ENCODE measurements around the gene GRWD1. TPM values are rescaled to one million over a fixed set of nuclear protein-coding genes. Genes with fewer than 3 reads are reported as not detected.

GRWD1 gene
- polyA plus RNA-seq, 1 experiment = 20.0 TPM

DNA sequence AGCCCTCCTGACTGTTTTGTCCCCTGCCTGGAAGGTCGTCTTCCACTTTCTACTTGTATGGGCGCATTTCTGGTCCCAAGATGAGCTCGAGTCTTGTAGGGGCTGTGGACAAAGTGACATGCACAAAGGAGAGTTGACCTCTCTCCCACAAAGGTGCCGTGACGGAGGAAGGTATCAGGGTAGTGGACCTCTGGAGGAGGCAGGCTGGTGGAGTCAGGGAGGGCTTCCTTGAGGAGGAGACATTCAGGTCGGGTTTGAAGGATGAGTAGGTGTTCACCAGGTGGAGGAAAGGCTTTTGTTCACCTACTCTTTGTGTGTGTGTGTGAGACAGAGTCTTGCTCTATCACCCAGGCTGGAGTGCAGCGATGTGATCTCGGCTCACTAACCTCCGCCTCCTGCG, 25.1 kb downstream of the GRWD1 start:
- POLR2A ChIA-PET = no interaction called here
- Histone ChIP-seq H3K27me3 (ENCODE audit: control insufficient read depth, insufficient read depth, low read length) (no peaks in the 10 kb centered on the region), H3K36me3 (ENCODE audit: control insufficient read depth, insufficient read depth, low read length) (peaks cover 46% of the 10 kb centered on the region), H3K4me3 (ENCODE audit: low read depth, low read length) (no peak overlapping the region)
- TF ChIP-seq, protein P1, sequence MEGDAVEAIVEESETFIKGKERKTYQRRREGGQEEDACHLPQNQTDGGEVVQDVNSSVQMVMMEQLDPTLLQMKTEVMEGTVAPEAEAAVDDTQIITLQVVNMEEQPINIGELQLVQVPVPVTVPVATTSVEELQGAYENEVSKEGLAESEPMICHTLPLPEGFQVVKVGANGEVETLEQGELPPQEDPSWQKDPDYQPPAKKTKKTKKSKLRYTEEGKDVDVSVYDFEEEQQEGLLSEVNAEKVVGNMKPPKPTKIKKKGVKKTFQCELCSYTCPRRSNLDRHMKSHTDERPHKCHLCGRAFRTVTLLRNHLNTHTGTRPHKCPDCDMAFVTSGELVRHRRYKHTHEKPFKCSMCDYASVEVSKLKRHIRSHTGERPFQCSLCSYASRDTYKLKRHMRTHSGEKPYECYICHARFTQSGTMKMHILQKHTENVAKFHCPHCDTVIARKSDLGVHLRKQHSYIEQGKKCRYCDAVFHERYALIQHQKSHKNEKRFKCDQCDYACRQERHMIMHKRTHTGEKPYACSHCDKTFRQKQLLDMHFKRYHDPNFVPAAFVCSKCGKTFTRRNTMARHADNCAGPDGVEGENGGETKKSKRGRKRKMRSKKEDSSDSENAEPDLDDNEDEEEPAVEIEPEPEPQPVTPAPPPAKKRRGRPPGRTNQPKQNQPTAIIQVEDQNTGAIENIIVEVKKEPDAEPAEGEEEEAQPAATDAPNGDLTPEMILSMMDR (IDR thresholded peaks at IDR 0.05; ENCODE audit: insufficient read depth, low read depth, low read length) = no peak
- DNase-seq (ENCODE audit: low read depth) = no peak
- CTCF ChIA-PET = interaction anchor here (1.2 to 2.2 kb wide), 4 partner anchors 9 to 120 kb away, joined by 3 to 13 read pairs (median 6); no protein-coding TSS in a partner anchor

DNA sequence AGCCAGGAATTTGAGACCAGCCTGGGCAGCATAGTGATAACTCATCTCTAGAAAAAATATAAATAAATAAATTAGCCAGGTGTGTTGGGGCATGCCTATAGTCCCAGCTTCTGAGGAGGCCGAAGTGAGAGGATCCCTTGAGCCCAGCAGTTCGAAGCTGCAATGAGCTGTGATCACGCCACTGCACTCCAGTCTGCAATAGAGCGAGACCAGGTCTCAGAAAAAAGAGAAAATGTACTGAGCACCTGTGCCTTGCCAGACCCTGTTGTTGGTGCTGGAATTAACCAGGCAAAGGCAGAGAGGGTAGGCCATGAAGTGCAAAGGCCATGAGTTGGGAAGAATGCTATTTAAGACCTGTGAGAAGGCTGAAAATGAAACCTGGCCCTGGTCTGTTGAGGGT, 26.1 kb downstream of the GRWD1 start:
- DNase-seq (ENCODE audit: low read depth) = no peak
- peaks cover 47% of the 10 kb centered on the region for H3K36me3 ChIP-seq (ENCODE audit: control insufficient read depth, insufficient read depth, low read length)
- POLR2A ChIA-PET = no interaction called here
- H3K4me3 ChIP-seq (ENCODE audit: low read depth, low read length) = no peak overlapping the region
- TF ChIP-seq, protein P1 (IDR thresholded peaks at IDR 0.05; ENCODE audit: insufficient read depth, low read depth, low read length) = no peak
- CTCF ChIA-PET = no interaction called here
- no peaks in the 10 kb centered on the region for H3K27me3 ChIP-seq (ENCODE audit: control insufficient read depth, insufficient read depth, low read length)

DNA sequence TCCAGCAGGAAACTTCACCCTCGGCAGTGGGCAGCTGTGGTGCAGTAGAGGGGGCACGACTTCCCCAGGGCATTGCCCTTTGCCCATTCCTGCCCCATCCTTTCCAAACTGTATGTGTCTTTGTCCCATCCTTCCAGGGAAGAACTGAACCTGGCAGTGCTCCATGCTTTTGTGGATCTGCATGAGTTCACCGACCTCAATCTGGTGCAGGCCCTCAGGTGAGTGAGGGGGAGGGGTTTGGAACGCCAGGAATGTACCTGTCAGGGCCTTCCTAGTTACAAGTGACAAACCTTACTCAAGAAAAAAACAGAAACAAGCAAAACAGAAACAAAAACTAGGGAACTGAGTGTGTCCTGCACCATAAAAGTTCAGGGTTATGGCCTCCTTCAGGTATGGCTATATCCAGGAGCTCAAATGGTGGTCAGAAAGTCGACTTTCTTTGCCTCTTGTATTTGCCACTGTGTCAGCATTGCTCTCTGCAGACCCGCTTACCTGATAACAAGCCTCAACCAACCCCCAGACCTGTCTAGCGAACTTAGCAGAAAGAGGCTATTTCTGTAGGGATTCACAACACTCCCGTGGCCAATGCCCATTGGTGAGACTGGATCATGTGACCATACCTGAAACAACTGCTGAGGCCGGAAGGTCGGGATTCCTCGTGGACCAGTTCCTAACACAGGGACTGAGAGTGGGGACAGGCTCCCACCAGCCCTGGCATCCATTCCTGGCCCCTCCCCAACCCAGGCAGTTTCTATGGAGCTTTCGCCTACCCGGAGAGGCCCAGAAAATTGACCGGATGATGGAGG, 27.6 kb downstream of the GRWD1 start:
- DNase-seq (ENCODE audit: low read depth) = no peak
- ChIA-PET CTCF (interaction anchor here (1.2 kb wide), 1 partner anchor 16 kb away, joined by 4 read pairs; no protein-coding TSS in a partner anchor), POLR2A (interaction anchor here (0.7 kb wide), 1 partner anchor 15 kb away, joined by 3 read pairs; no protein-coding TSS in a partner anchor)
- Histone ChIP-seq H3K36me3 (ENCODE audit: control insufficient read depth, insufficient read depth, low read length) (peaks cover 59% of the 10 kb centered on the region), H3K4me3 (ENCODE audit: low read depth, low read length) (no peak overlapping the region), H3K27me3 (ENCODE audit: control insufficient read depth, insufficient read depth, low read length) (no peaks in the 10 kb centered on the region)
- TF ChIP-seq, protein P1 (IDR thresholded peaks at IDR 0.05; ENCODE audit: insufficient read depth, low read depth, low read length) = no peak

DNA sequence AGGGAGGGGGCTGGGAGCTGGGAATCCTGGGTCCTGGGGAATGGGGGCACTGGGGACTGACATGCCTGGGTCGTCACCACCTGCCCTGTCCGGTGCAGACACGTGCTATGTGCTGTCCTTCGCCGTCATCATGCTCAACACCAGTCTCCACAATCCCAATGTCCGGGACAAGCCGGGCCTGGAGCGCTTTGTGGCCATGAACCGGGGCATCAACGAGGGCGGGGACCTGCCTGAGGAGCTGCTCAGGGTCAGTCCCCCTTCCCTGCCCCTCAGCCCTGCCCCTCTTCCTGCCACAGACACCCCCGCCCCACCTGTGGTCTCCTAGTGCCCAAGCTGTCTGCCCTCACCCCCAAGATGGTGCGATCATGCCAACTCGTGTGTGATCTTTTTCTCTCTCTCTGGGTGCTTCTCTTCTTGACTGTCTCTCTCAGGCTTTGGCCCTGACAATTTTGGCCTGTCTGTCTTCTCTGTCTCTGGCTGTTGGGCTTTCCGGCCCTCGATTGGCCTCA, 28.4 kb downstream of the GRWD1 start:
- DNase-seq (ENCODE audit: low read depth) = no peak
- TF ChIP-seq, protein P1 (IDR thresholded peaks at IDR 0.05; ENCODE audit: insufficient read depth, low read depth, low read length) = no peak
- Histone ChIP-seq H3K36me3 (ENCODE audit: control insufficient read depth, insufficient read depth, low read length) (peaks cover 59% of the 10 kb centered on the region), H3K27me3 (ENCODE audit: control insufficient read depth, insufficient read depth, low read length) (no peaks in the 10 kb centered on the region), H3K4me3 (ENCODE audit: low read depth, low read length) (no peak overlapping the region)
- ChIA-PET POLR2A (no interaction called here), CTCF (interaction anchor here (1.2 kb wide), 1 partner anchor 15 kb away, joined by 4 read pairs; no protein-coding TSS in a partner anchor)

DNA sequence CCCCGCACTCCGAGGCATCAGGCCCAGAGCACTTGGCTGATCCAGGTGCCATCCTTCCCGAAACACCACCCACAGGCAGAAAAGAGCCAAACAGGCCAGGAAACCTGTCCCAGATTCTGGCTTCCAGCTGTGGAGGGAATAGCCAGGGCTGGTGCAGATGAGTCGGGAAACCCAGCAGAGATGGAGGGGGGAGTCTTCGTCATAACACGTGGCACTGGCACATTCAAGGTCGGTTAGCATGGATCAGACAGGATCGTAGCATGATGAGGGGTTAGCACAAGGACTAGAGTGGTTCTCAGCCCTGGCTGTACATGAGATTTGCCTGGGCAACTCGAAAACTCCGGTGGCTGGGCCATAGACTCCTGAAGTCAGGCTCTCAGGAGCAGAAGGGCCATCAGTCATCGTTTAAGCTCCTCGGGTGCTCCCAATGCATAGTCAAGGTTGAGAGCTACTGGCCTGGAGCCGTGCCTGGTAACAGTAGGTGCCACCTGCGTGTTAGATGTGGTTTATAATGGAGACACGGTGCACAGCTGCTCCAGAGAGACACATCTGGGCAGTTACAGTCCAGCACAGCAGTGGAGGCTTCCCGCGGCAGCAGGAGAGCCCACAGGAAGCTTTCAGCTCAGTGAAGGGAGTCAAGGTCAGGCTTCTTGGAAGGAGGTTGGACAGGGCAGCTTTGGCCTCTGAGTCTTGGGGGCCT, 29.7 kb downstream of the GRWD1 start:
- TF ChIP-seq, protein P1 (IDR thresholded peaks at IDR 0.05; ENCODE audit: insufficient read depth, low read depth, low read length) = no peak
- no peak for DNase-seq (ENCODE audit: low read depth)
- ChIA-PET CTCF (interaction anchor here (0.6 to 1.2 kb wide), 3 partner anchors 8 to 51 kb away, joined by 3 read pairs; no protein-coding TSS in a partner anchor), POLR2A (no interaction called here)
- Histone ChIP-seq H3K4me3 (ENCODE audit: low read depth, low read length) (no peak overlapping the region), H3K27me3 (ENCODE audit: control insufficient read depth, insufficient read depth, low read length) (no peaks in the 10 kb centered on the region), H3K36me3 (ENCODE audit: control insufficient read depth, insufficient read depth, low read length) (peaks cover 56% of the 10 kb centered on the region)

Measured in BJ (cell line).